GM12801 (cell line): Measurements from ENCODE around the gene SLC13A1.

Source experiments
- TF ChIP-seq, protein P1 (sequence below): IDR thresholded peaks from one replicate; pipeline ENCODE4 v1.5.1; 2011; ENCODE audit warnings: control low read depth; ENCODE audit not compliant: insufficient read length; ENCODE audit errors: extremely low read depth

Gene SLC13A1

DNA sequence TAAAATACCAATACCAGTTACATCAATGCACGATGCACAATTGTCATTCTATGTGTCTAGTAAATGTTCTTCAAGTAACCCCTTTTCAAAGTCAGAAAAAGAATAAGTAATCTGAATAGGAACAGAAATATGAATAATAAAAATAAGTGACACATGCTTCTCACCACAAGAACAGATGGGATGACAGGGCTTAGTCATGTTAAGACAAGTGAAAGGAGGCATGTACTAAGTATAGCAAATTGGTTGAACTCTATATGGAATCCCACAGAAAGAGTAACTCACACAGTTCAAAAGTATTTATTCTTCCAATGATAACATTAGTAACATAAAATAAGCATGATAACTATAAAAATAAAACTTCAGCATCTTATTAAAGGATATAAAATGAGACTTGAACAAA, 103.3 kb downstream of the SLC13A1 start:
- TF ChIP-seq, protein P1, sequence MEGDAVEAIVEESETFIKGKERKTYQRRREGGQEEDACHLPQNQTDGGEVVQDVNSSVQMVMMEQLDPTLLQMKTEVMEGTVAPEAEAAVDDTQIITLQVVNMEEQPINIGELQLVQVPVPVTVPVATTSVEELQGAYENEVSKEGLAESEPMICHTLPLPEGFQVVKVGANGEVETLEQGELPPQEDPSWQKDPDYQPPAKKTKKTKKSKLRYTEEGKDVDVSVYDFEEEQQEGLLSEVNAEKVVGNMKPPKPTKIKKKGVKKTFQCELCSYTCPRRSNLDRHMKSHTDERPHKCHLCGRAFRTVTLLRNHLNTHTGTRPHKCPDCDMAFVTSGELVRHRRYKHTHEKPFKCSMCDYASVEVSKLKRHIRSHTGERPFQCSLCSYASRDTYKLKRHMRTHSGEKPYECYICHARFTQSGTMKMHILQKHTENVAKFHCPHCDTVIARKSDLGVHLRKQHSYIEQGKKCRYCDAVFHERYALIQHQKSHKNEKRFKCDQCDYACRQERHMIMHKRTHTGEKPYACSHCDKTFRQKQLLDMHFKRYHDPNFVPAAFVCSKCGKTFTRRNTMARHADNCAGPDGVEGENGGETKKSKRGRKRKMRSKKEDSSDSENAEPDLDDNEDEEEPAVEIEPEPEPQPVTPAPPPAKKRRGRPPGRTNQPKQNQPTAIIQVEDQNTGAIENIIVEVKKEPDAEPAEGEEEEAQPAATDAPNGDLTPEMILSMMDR, result no peak

DNA sequence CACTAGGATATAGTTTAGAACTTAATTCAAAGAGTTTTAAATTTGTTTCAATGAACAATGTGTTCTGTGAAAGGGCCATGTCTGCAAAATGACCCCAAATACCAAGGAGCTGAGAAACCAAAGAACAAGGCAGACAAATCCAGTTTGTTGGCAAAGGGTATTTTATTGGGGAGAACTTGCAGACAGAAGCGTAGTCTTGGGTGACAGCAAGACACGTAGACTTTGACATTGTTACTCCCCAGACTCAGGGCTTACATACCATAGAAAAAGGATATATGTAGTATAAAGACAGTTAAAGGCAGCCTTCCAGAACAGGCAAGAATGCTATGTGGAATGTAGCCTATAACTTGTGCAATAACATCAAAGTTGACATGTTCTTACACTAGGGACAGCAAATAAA, 109.3 kb downstream of the SLC13A1 start:
- TF ChIP-seq, protein P1, result no peak

DNA sequence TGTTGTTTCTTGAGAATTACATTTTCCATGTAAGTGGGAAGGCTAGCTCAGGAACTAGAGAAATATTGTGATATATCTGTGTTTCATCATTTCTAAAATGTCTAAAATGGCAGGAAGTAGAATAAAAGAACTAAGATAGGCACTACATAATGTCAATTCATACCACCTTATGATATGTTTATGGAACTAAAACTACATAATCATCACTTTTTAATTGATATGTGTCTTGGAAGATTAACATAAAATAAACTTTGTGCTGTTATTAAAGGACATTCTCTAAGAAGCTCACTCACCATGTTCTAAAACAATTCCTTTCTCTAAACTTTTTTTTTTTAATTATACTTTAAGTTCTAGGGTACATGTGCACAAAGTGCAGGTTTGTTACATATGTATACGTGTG, 120.7 kb downstream of the SLC13A1 start:
- TF ChIP-seq, protein P1, result no peak

DNA sequence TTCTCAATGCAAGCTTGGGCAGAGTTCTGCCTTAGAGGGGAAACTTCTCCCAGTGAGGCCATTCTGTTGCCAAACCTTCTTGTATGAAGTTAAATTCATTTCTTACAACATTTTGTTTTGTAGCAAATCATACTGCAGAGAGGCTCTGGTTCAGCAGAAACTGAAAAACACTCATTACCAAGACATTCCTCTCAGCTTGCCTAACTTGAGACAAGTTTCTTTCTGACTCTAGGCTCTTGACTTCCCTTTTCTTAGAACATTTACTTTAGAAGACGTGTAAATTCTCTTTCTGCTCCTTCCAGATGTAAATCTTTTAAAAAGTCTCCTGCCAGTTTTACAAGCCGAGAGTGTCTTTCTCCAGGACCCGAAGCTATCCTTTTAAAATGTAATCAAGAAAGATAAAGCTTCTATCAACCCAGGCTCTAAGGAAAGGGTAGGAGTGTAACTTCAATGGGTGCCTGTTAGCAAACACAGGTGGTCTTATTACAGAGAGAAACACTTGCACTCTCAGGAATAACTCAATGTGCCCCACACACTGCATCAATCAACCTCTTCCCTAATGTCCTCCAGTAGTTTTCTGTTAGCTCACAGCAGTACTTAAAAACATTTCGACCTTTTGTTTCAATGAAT, 123.8 kb downstream of the SLC13A1 start:
- TF ChIP-seq, protein P1, result no peak

DNA sequence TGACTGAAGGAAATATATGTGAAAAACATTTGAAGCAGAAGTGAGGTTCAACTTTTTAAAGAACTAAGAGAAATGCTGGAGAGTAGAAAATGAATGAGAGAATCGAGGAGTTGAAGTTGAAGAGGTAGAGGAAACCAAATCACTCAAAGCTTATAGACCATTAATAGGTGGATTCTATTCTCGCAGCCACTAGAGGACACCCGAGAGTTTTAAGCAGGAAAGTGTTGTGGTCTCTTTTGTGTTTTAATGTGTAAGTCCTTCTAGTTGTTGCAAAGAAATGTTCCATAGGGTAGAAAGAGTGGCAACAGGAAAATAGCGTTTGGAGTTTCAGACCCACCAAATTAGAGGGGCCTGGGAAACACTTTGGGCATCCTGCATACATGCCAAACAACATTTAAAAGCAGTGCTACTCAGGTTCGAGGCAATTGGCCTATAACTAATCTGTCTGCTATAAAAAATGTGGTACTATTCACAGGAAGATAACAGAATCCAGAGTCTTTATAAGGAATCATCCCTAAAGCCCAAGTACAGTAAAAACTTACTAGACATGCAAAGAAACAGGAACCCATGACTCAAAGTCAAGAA, 129.0 kb downstream of the SLC13A1 start:
- TF ChIP-seq, protein P1, result no peak

DNA sequence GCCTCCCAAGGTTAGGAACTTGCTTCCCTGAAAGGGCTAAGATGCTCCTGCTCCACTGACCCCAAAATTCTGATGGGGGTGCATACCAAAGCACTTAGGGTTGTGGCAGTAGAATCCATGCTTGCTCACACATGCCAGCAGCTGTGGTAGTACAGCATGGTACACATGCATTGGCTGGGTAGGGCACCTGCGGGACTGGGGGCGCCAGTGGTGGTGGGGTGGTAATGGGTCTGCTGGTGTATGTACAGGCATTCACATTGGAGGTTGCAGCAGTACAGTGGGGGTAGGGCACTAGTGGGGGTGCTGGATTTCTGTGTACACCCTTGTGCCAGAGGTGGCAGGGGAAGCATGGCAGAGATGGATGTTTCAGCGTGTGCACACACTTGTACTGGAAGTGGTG, 132.0 kb downstream of the SLC13A1 start:
- TF ChIP-seq, protein P1, result no peak
